Measurements from ENCODE around the gene ASIC3. TPM values are rescaled to one million over a fixed set of nuclear protein-coding genes. Genes with fewer than 3 reads are reported as not detected.

The ASIC3 gene
- total and polyA plus RNA-seq, 2 of the 8 experiments (the other 6 are each of a cell fraction or from before 2014, with no cell fraction given): 1.6 to 1.9 TPM

DNA sequence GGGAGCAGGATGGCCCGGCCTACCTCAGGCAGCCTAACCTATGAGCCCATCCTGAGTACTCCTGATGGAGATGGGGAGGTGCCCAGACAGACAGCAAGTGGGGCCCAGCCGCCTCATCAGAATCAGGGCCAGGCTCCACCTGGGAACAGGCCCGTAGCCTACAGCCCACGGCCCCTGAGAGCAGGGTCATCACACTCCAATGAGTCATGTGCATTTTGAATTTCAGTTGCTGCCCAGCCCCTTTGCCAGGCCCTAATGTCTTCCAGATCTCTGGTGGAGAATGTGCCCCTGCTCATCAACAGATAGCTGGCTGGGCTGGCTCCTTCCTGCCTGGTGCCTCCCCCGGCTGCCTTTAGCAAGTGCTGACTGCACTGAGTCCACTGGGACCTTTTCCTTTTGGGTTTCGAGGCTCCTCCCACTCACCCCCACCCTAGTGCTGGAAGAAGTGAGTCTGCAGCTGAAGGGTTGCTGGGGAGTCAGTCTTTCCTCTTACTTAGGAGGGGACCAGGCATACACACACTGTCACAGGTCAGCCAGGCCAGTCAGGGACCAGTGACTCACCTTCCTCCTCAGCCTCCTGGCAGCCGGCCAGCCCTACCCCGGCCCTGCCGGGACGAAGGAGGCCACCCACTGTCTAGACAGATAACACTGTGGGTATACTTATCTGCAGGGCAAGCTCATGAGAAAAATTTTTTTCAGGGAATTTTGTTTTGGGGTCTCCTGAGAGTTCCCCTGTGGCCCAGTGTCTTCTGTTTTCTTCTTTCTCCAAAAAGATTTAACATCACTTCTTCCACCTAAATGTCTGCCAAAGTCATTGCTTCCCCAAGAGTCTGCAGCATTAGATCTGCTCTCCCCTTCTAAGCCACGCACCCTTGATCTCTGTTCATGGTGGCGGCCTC is 9.1 kb upstream of the ASIC3 start:
- no peaks in the 10 kb centered on the region for H3K79me2 ChIP-seq (ENCODE audit: control insufficient read depth in 1 of 2, insufficient read depth in 2 of 2, low read length in 2 of 2)
- no peak overlapping the region for H3K23ac ChIP-seq (ENCODE audit: insufficient read length)
- H3K4me2 ChIP-seq (ENCODE audit: insufficient read depth in 1 of 2, low read depth in 2 of 2, low read length in 2 of 2): no peak overlapping the region
- no peak overlapping the region for H2AFZ ChIP-seq (ENCODE audit: low read length)
- no peak overlapping the region for H3K4ac ChIP-seq (replicated peaks; ENCODE audit: insufficient read length, low read depth, low read length)
- H4K91ac ChIP-seq (replicated peaks; ENCODE audit: insufficient read length, low read length): no peak overlapping the region
- no peak overlapping the region for H3K14ac ChIP-seq (ENCODE audit: insufficient read length)
- no peak overlapping the region for H3K56ac ChIP-seq (replicated peaks; ENCODE audit: insufficient read length, low read depth, low read length)
- CTCF ChIA-PET (ENCODE audit: partially characterized antibody): interaction anchor here (1.0 to 2.1 kb wide), 6 partner anchors 12 to 72 kb away, joined by 3 to 6 read pairs (median 4); partner anchors contain the start of genes ATG9B and CDK5
- no peak overlapping the region for H2BK5ac ChIP-seq (ENCODE audit: low read depth, low read length)
- H4K20me1 ChIP-seq (replicated peaks in 1 of 2; ENCODE audit: control insufficient read depth in 1 of 2, insufficient read depth in 2 of 2, low read length in 2 of 2): peaks cover 0 to 5% of the 10 kb centered on the region in 2 experiments
- H3K79me1 ChIP-seq (ENCODE audit: low read depth, low read length): no peaks in the 10 kb centered on the region
- H2BK12ac ChIP-seq (ENCODE audit: low read depth, low read length): no peak overlapping the region
- H2BK15ac ChIP-seq (ENCODE audit: low read length): no peak overlapping the region
- FAIRE-seq: no peak
- H3K36me3 ChIP-seq (ENCODE audit: control insufficient read depth in 2 of 4, insufficient read depth in 4 of 4, low read length in 3 of 4): peaks cover 0 to 2% (median 0%) of the 10 kb centered on the region in 4 experiments; a peak in 2 of 8 replicates
- H3K9me3 ChIP-seq (ENCODE audit: insufficient read depth in 2 of 2, low read depth in 1 of 2, low read length in 1 of 2): no peaks in the 10 kb centered on the region
- H4K5ac ChIP-seq (ENCODE audit: insufficient read length, low read depth, low read length): no peak overlapping the region
- no peak overlapping the region for H3K4me3 ChIP-seq (ENCODE audit: extremely low read depth in 1 of 4, insufficient read depth in 2 of 4, low read depth in 3 of 4, low read length in 4 of 4)
- WGBS, 2 experiments (ENCODE audit: extremely low coverage in 1 of 2, insufficient coverage in 1 of 2, insufficient read length in 1 of 2, insufficient replicate concordance in 2 of 2, low coverage in 1 of 2, low lambda C conversion rate in 2 of 2, missing lambda C conversion rate in 1 of 2): 86% methylated on average over 12 of the region's 12 CpGs; no CpG with 5 or more reads in 1 of the 2 experiments
- no peaks in the 10 kb centered on the region for H3K4me1 ChIP-seq (replicated peaks in 1 of 4; ENCODE audit: control insufficient read depth in 3 of 4, insufficient read depth in 4 of 4, low read length in 3 of 4)
- no peak overlapping the region for H2AK5ac ChIP-seq (ENCODE audit: low read depth, low read length)
- no peaks in the 10 kb centered on the region; a peak in 1 of 7 replicates for H3K27me3 ChIP-seq (replicated peaks in 1 of 4; ENCODE audit: control insufficient read depth in 3 of 4, extremely low read depth in 1 of 4, insufficient read depth in 3 of 4, low read length in 3 of 4)
- H4K8ac ChIP-seq (ENCODE audit: extremely low read depth, insufficient read depth, low read length): no peak overlapping the region
- TF ChIP-seq SP2 (IDR thresholded peaks at IDR 0.05; ENCODE audit: low read length): no peak
- no peak for TF ChIP-seq PHF8 (conservative IDR thresholded peaks at IDR 0.05; ENCODE audit: low read depth, low read length)
- no peak overlapping the region for H3K27ac ChIP-seq (ENCODE audit: low read depth, low read length)
- no peak for DNase-seq (ENCODE audit: low read depth in 1 of 2, low spot score in 2 of 2)
- H2BK120ac ChIP-seq (replicated peaks; ENCODE audit: low read depth, low read length): no peak overlapping the region
- POLR2A ChIA-PET (ENCODE audit: partially characterized antibody): interaction anchor here (1.0 kb wide), 1 partner anchor 9 kb away, joined by 4 read pairs; the partner anchor contains the start of gene ASIC3
- no peak overlapping the region for H3K9ac ChIP-seq (replicated peaks in 1 of 4; ENCODE audit: extremely low read depth in 1 of 4, low read depth in 3 of 4, low read length in 3 of 4)
- H3K23me2 ChIP-seq (ENCODE audit: low read depth, low read length): no peaks in the 10 kb centered on the region
- no peak overlapping the region; the same call in 1 of the 2 replicates for H3K18ac ChIP-seq (ENCODE audit: extremely low read depth, low read length)
- no peak overlapping the region for H2BK20ac ChIP-seq (ENCODE audit: low read length)
